Osteoblast (primary cell): ENCODE data around the gene WWOX. TPM values are rescaled to one million over a fixed set of nuclear protein-coding genes. Genes with fewer than 3 reads are reported as not detected.

Source experiments
- DNase-seq: peaks from one replicate; pipeline ENCODE4 v3.0.0; 2011; ENCODE audit warnings: low spot score, mixed read lengths; ENCODE audit not compliant: insufficient read length; ENCODE audit errors: missing footprints
- H2AFZ ChIP-seq: 2 replicates; pipeline ENCODE4 v1.6.0; 2011; ENCODE audit warnings: mild to moderate bottlenecking, low read length
- H3K27ac ChIP-seq: 2 replicates; pipeline ENCODE4 v1.5.1; 2011; ENCODE audit warnings: mild to moderate bottlenecking, low read depth, low read length, moderate library complexity
- H3K27me3 ChIP-seq: 2 replicates; pipeline ENCODE4 v1.6.0; 2012; ENCODE audit warnings: mild to moderate bottlenecking, control low read depth, inconsistent platforms, low read length, moderate library complexity; ENCODE audit not compliant: insufficient read depth
- H3K36me3 ChIP-seq: 2 replicates; pipeline ENCODE4 v1.5.1; 2011; ENCODE audit warnings: mild to moderate bottlenecking, low read length, control low read depth, moderate library complexity; ENCODE audit not compliant: insufficient read depth
- H3K4me1 ChIP-seq: 2 replicates; pipeline ENCODE4 v1.5.1; 2011; ENCODE audit warnings: mild to moderate bottlenecking, low read length, control low read depth, moderate library complexity; ENCODE audit not compliant: insufficient read depth
- H3K4me2 ChIP-seq: 2 replicates; pipeline ENCODE4 v1.6.0; 2011; ENCODE audit warnings: mild to moderate bottlenecking, low read length; ENCODE audit not compliant: insufficient read depth
- H3K4me3 ChIP-seq: fragments of 200-600 bp; sonication (generic); 3 replicates; pipeline ENCODE4 v1.5.1; 2012; ENCODE audit warnings: mild to moderate bottlenecking, low read length, inconsistent platforms; ENCODE audit not compliant: insufficient read depth
- H3K79me2 ChIP-seq: 2 replicates; pipeline ENCODE4 v1.6.0; 2012; ENCODE audit warnings: mild to moderate bottlenecking, low read length, control low read depth, inconsistent platforms; ENCODE audit not compliant: insufficient read depth
- H3K9me3 ChIP-seq: 2 replicates; pipeline ENCODE4 v1.5.1; 2011; ENCODE audit warnings: low read depth, low read length, control low read depth
- H4K20me1 ChIP-seq: 2 replicates; pipeline ENCODE4 v1.6.0; 2012; ENCODE audit warnings: mild to moderate bottlenecking, low read length, control low read depth; ENCODE audit not compliant: insufficient read depth
- CTCF ChIP-seq: IDR thresholded peaks from 2 replicates; pipeline ENCODE4 v1.5.1; 2011; ENCODE audit warnings: mild to moderate bottlenecking, low read depth, low read length, moderate library complexity; ENCODE audit errors: extremely low read depth
- total RNA-seq: library from RNA; depleted of rRNA; stranded (reverse); fragments of >200 nt; gene quantifications from 2 replicates; pipeline ENCODE4 v1.2.3, GENCODE V29; 2012

Gene WWOX
- total RNA-seq, 1 donor = 23.9 TPM

- TF ChIP-seq CTCF = no peak
- H3K27me3 ChIP-seq = no peaks in the 10 kb centered on the region
- no peaks in the 10 kb centered on the region for H3K4me1 ChIP-seq
- no peak overlapping the region for H3K4me3 ChIP-seq
- H3K36me3 ChIP-seq = no peaks in the 10 kb centered on the region
- DNase-seq = no peak
- H4K20me1 ChIP-seq = no peaks in the 10 kb centered on the region
- H2AFZ ChIP-seq = no peak overlapping the region
- H3K27ac ChIP-seq = no peak overlapping the region
- no peak overlapping the region for H3K4me2 ChIP-seq
- H3K79me2 ChIP-seq = no peaks in the 10 kb centered on the region
- peaks cover 2% of the 10 kb centered on the region for H3K9me3 ChIP-seq
These were observed 863.0 kb downstream of the WWOX start for GRCh38 chr16:78962457-78962929.

GRCh38 chr16:78967948-78968347, 868.5 kb downstream of the WWOX start:
- DNase-seq = no peak
- Histone ChIP-seq H3K4me2 (no peak overlapping the region), H2AFZ (no peak overlapping the region), H3K27me3 (no peaks in the 10 kb centered on the region), H3K4me1 (no peaks in the 10 kb centered on the region), H3K9me3 (no peaks in the 10 kb centered on the region), H4K20me1 (no peaks in the 10 kb centered on the region), H3K4me3 (no peak overlapping the region), H3K79me2 (no peaks in the 10 kb centered on the region), H3K36me3 (no peaks in the 10 kb centered on the region), H3K27ac (no peak overlapping the region)
- TF ChIP-seq CTCF = no peak

GRCh38 chr16:78969721-78970120, 870.3 kb downstream of the WWOX start:
- no peak for TF ChIP-seq CTCF
- Histone ChIP-seq H3K4me3 (no peak overlapping the region), H3K27me3 (no peaks in the 10 kb centered on the region), H3K79me2 (no peaks in the 10 kb centered on the region), H3K36me3 (no peaks in the 10 kb centered on the region), H2AFZ (no peak overlapping the region), H3K4me1 (no peaks in the 10 kb centered on the region), H4K20me1 (no peaks in the 10 kb centered on the region), H3K9me3 (no peaks in the 10 kb centered on the region), H3K4me2 (no peak overlapping the region), H3K27ac (no peak overlapping the region)
- DNase-seq = no peak

GRCh38 chr16:78970650-78971049, 871.2 kb downstream of the WWOX start:
- H3K4me1 ChIP-seq = no peaks in the 10 kb centered on the region
- H3K4me2 ChIP-seq = no peak overlapping the region
- no peaks in the 10 kb centered on the region for H3K79me2 ChIP-seq
- no peaks in the 10 kb centered on the region for H3K9me3 ChIP-seq
- no peak overlapping the region for H3K27ac ChIP-seq
- no peaks in the 10 kb centered on the region for H4K20me1 ChIP-seq
- no peak overlapping the region for H2AFZ ChIP-seq
- no peak for TF ChIP-seq CTCF
- no peaks in the 10 kb centered on the region for H3K27me3 ChIP-seq
- H3K4me3 ChIP-seq = no peak overlapping the region
- no peak for DNase-seq
- no peaks in the 10 kb centered on the region for H3K36me3 ChIP-seq
